DND-41 (cell line): ENCODE data around the gene BCL2L1.

Source experiments
- ATAC-seq: fragments of 200-7000 bp; cut with Tn5 transposase; 3 replicates; pipeline ENCODE4 v1.9.1; 2021; ENCODE audit warnings: low read depth; ENCODE audit not compliant: insufficient read depth
- DNase-seq: peaks from one replicate; pipeline ENCODE4 v3.0.0-alpha.2; 2020
- H2AFZ ChIP-seq: 2 replicates; pipeline ENCODE4 v1.6.0; 2012; ENCODE audit warnings: low read depth, low read length
- H3K27ac ChIP-seq: 2 replicates; pipeline ENCODE4 v1.5.1; 2012; ENCODE audit warnings: low read length, inconsistent platforms
- H3K27me3 ChIP-seq: fragments of 200-600 bp; sonication (generic); 2 replicates; pipeline ENCODE4 v1.6.0; 2012; ENCODE audit warnings: low read length, mild to moderate bottlenecking, inconsistent platforms; ENCODE audit not compliant: insufficient read depth, poor library complexity
- H3K36me3 ChIP-seq: 2 replicates; pipeline ENCODE4 v1.5.1; 2012; ENCODE audit warnings: low read length, inconsistent platforms; ENCODE audit not compliant: insufficient read depth
- H3K4me1 ChIP-seq: 2 replicates; pipeline ENCODE4 v1.5.1; 2012; ENCODE audit warnings: mild to moderate bottlenecking, low read length; ENCODE audit not compliant: insufficient read depth
- H3K4me2 ChIP-seq: 2 replicates; pipeline ENCODE4 v1.6.0; 2012; ENCODE audit warnings: mild to moderate bottlenecking, moderate library complexity, low read length, inconsistent platforms; ENCODE audit not compliant: insufficient read depth
- H3K4me3 ChIP-seq, 2 experiments: fragments of 200-600 bp in 1 of 2; shearing (Covaris generic) in 1 of 2; 2 replicates each; pipeline ENCODE4 v1.5.1; 2012 to 2016; ENCODE audit warnings: inconsistent platforms in 2 of 2, low read length in 2 of 2, mild to moderate bottlenecking in 2 of 2, low read depth in 1 of 2, moderate library complexity in 1 of 2
- H3K79me2 ChIP-seq: 2 replicates; pipeline ENCODE4 v1.6.0; 2012; ENCODE audit warnings: low read length, inconsistent platforms; ENCODE audit not compliant: insufficient read depth
- H3K9ac ChIP-seq: 2 replicates; pipeline ENCODE4 v1.6.0; 2012; ENCODE audit warnings: low read depth, mild to moderate bottlenecking, inconsistent platforms, low read length, moderate library complexity
- H3K9me3 ChIP-seq: 2 replicates; pipeline ENCODE4 v1.5.1; 2012; ENCODE audit warnings: low read length, moderate library complexity, mild to moderate bottlenecking, inconsistent platforms; ENCODE audit not compliant: insufficient read depth, severe bottlenecking
- H4K20me1 ChIP-seq: 2 replicates; pipeline ENCODE4 v1.6.0; 2012; ENCODE audit warnings: low read length; ENCODE audit not compliant: insufficient read depth
- CTCF ChIP-seq: IDR thresholded peaks from 2 replicates; pipeline ENCODE4 v1.5.1; 2012; ENCODE audit warnings: borderline replicate concordance, low read length, moderate library complexity, mild to moderate bottlenecking; ENCODE audit not compliant: poor library complexity, severe bottlenecking; ENCODE audit errors: extremely low read depth
- EZH2 ChIP-seq: IDR thresholded peaks from 3 replicates; pipeline ENCODE4 v1.6.1; 2012; ENCODE audit warnings: borderline replicate concordance, low read depth, mild to moderate bottlenecking, moderate library complexity, low read length, inconsistent platforms; ENCODE audit not compliant: severe bottlenecking

Gene BCL2L1

DNA sequence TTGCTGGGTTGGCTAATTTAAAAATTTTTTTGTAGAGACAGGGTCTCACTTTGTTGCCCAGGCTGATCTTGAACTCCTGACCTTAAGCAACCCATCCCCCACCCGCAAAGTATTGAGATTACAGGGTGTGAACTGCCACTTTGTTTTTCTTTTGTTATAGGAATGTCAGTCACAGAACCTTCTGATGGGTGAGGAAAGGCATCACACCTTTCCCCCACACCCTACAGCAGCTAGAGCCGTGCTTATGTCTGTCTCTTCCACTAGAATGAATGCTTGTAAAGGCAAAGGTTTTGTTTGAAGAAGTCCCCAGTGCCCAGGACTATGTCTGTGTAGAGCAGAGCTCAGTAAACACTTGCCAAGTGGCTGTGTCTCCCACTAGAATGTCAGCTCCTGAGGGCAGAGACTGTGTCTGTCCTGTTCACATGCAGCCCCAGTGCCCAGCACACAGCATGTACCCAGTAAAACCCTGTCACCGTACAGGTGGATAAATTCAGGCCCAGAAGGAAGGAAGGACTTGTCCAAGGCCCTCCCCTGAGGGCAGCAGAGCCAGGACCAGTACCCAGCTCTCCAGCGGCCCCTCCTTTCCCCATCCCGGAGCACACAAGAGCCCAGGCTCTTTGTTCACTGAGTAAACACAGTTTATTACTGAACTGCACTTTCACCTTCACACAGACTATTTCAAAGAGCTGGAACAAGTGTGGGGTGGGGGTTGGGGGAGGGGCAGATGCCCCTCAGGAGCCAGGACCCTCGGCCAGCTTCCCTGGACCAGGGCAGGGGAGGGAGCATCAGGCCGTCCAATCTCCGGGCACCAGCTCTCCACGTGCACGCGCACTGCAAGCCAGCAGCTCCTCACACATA, 58.6 kb downstream of the BCL2L1 start:
- TF ChIP-seq CTCF: no peak
- TF ChIP-seq EZH2: no peak
- DNase-seq (no peak), ATAC-seq (no peak)
- Histone ChIP-seq H3K36me3 (peaks cover 55% of the 10 kb centered on the region), H3K4me3 (no peak overlapping the region), H3K9me3 (no peaks in the 10 kb centered on the region), H3K27me3 (no peaks in the 10 kb centered on the region), H3K4me2 (no peak overlapping the region), H4K20me1 (peaks cover 16% of the 10 kb centered on the region), H2AFZ (no peak overlapping the region), H3K9ac (peak overlapping the region; percentile 20), H3K4me1 (peaks cover 63% of the 10 kb centered on the region), H3K27ac (peak overlapping the region; percentile 78), H3K79me2 (peaks cover 69% of the 10 kb centered on the region)

GRCh38 chr20:31663524-31663837, 59.2 kb downstream of the BCL2L1 start:
- H3K36me3 ChIP-seq: peaks cover 51% of the 10 kb centered on the region
- H3K27ac ChIP-seq: peak overlapping the region; percentile 78
- H3K4me3 ChIP-seq: no peak overlapping the region
- H3K79me2 ChIP-seq: peaks cover 63% of the 10 kb centered on the region
- no peaks in the 10 kb centered on the region for H3K27me3 ChIP-seq
- peaks cover 16% of the 10 kb centered on the region for H4K20me1 ChIP-seq
- no peaks in the 10 kb centered on the region for H3K9me3 ChIP-seq
- ATAC-seq (no peak), DNase-seq (no peak)
- no peak for TF ChIP-seq EZH2
- TF ChIP-seq CTCF: no peak
- no peak overlapping the region for H2AFZ ChIP-seq
- H3K4me1 ChIP-seq: peaks cover 63% of the 10 kb centered on the region
- peak overlapping the region; percentile 20; the same call in 1 of the 2 replicates for H3K9ac ChIP-seq
- H3K4me2 ChIP-seq: no peak overlapping the region

DNA sequence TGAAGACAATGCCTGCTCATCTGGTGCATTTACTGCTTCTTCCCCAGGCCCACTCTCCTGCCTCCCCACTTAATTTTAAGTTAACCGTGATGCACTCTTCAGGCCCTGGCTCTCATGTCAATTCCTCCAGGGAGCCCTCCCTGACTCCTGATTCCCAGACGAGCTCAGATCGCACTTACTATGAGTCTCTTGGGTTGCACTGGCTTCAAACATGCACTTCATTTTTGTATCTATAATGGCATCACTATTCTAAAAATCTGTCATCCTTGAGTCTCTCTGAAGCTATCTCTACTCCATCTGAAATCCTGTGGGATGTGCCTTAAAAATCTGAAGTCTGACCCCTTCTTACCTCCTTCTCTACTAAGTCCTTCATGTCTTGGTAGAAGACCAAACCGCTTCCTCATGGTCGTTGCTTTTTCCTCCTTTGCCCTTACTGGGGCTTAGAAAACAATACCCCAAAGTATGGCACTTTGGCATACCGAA, 60.3 kb downstream of the BCL2L1 start:
- peak overlapping the region; percentile 54; the same call in 1 of the 2 replicates for H3K4me2 ChIP-seq
- no peak for TF ChIP-seq CTCF
- no peak for TF ChIP-seq EZH2

More for the DNA sequence above, 60.3 kb downstream of the BCL2L1 start:
- Histone ChIP-seq H4K20me1 (peaks cover 10% of the 10 kb centered on the region), H3K4me1 (peaks cover 55% of the 10 kb centered on the region), H3K36me3 (peaks cover 40% of the 10 kb centered on the region), H3K27me3 (no peaks in the 10 kb centered on the region), H3K4me3 (0 out of 4 replicates have a peak overlapping the region, but pooled peaks of 1 of the 2 experiments have one; percentile 11), H3K9me3 (no peaks in the 10 kb centered on the region), H3K27ac (peak overlapping the region; percentile 75), H3K9ac (peak overlapping the region; percentile 30), H2AFZ (no peak overlapping the region), H3K79me2 (peaks cover 53% of the 10 kb centered on the region)
- no peak for DNase-seq
- ATAC-seq: no peak
